ENCODE measurements around the gene NAP1L2.

GRCh38 chrX:73239242-73239641 lies 24.6 kb upstream of the NAP1L2 start:
- TF ChIP-seq CTCF (IDR thresholded peaks at IDR 0.05; ENCODE audit: insufficient read depth, low read length, poor library complexity, severe bottlenecking) = no peak
- no peak for TF ChIP-seq EZH2phosphoT487 (conservative IDR thresholded peaks at IDR 0.05; ENCODE audit: low read length)
